ENCODE results near the gene NFYC. TPM values are rescaled to one million over a fixed set of nuclear protein-coding genes. Genes with fewer than 3 reads are reported as not detected.
A peak's percentile ranks its signal among the peaks of the same experiment; 100 is the strongest.

The NFYC gene
- total RNA-seq, 4 donors from 2014 or later = 30.0 to 54.2 (median 46.6) TPM

DNA sequence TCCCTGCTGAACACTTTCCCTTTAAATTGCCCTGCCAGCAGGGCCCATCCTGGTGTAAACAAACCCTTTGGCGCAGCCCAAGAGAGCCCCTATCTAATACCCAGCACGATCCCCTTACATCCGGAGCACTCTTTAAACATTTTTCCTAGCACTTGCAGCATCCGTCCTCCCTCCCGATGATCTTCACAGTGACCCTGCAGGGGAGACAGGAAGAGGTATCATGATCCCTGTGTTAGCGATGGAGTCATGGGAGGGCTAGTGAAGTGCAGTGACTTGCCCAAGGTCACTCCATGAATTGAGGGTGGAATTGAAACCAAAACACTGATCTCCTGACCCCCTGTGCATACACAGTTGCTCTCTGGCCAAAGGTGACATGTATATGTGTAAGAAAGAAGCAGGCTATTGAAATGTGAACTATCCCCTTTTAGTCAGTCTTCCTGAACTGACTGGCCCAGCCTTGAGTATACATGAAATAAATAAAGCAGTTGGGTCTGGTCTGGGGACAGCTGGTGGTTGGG lies 82.3 kb downstream of the NFYC start:
- 45% methylated on average over 6 of the region's 6 CpGs for WGBS
- intact Hi-C loops (cut with DNase I) = loop anchor here (2.0 to 10.0 kb wide), 2 partner anchors 77 to 159 kb away; no protein-coding TSS in a partner anchor
- H3K4me3 ChIP-seq = no peak overlapping the region

DNA sequence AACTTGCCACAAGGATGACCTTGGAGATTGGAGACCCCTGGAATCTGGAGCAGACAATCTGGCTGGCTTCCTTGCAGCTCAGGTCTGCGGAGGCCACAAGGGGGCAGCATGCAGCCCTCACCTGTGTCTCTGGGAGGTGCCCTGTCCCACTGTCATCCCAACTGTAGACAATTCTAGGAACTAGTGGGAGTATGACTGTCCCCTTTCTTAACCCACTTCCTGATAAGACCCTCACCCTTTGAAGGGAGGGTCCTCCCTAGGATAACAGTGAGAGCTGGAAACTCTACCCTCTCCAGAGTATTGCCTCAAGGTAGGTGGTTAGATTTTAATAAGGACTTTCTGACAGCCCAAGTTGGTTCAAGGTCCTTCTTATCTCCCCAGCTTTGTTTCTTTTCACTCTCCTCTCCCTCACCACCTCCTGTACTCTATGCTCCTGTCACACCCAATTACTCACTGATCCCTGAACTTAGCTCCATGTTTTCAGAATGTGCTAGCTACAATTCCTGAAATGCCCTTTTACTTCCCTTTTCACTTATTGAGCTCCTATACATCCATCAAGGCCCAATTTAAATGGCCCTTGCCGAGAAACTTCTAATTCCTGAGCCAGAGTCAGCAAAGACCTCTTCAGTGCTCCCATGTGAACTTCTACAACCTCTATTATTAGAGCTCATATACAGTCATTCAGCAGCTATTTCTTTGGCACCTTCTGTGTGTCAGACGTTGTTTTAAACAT lies 82.9 kb downstream of the NFYC start:
- H3K9me3 ChIP-seq = no peaks in the 10 kb centered on the region
- peak overlapping the region in 2 of 4 donors; percentile 10 to 46 for H3K27ac ChIP-seq (replicated peaks in 1 of 4)
- 32% methylated on average over 3 of the region's 3 CpGs for WGBS
- DNase-seq (ENCODE audit: extremely low spot score) = no peak
- H3K36me3 ChIP-seq = peaks cover 18 to 47% (median 42%) of the 10 kb centered on the region in 4 donors
- no peaks in the 10 kb centered on the region for H3K27me3 ChIP-seq
- no peak for TF ChIP-seq POLR2A (IDR thresholded peaks at IDR 0.05; ENCODE audit: low read depth)
- TF ChIP-seq, protein P1, sequence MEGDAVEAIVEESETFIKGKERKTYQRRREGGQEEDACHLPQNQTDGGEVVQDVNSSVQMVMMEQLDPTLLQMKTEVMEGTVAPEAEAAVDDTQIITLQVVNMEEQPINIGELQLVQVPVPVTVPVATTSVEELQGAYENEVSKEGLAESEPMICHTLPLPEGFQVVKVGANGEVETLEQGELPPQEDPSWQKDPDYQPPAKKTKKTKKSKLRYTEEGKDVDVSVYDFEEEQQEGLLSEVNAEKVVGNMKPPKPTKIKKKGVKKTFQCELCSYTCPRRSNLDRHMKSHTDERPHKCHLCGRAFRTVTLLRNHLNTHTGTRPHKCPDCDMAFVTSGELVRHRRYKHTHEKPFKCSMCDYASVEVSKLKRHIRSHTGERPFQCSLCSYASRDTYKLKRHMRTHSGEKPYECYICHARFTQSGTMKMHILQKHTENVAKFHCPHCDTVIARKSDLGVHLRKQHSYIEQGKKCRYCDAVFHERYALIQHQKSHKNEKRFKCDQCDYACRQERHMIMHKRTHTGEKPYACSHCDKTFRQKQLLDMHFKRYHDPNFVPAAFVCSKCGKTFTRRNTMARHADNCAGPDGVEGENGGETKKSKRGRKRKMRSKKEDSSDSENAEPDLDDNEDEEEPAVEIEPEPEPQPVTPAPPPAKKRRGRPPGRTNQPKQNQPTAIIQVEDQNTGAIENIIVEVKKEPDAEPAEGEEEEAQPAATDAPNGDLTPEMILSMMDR (IDR thresholded peaks at IDR 0.05) = peak; percentile 78 to 87 (median 82)
- intact Hi-C loops (cut with DNase I) = loop anchor here (2.0 to 10.0 kb wide), 2 partner anchors 76 to 160 kb away; no protein-coding TSS in a partner anchor
- no peak overlapping the region for H3K4me3 ChIP-seq
- H3K4me1 ChIP-seq = peaks cover under 1 to 26% (median 24%) of the 10 kb centered on the region in 4 donors

More for the DNA sequence above, 82.3 kb downstream of the NFYC start:
- Histone ChIP-seq H3K27me3 (no peaks in the 10 kb centered on the region), H3K9me3 (no peaks in the 10 kb centered on the region), H3K27ac (replicated peaks in 1 of 4) (peak overlapping the region in 3 of 4 donors; percentile 22 to 46 (median 35)), H3K4me1 (peaks cover 6 to 31% (median 29%) of the 10 kb centered on the region in 4 donors), H3K36me3 (peaks cover 19 to 54% (median 48%) of the 10 kb centered on the region in 4 donors)
- TF ChIP-seq POLR2A (IDR thresholded peaks at IDR 0.05; ENCODE audit: low read depth) = no peak
- TF ChIP-seq POLR2AphosphoS5 (IDR thresholded peaks at IDR 0.05) = no peak
- TF ChIP-seq, protein P1 (IDR thresholded peaks at IDR 0.05) = no peak
- TF ChIP-seq EP300 (IDR thresholded peaks at IDR 0.05) = no peak
- no peak for DNase-seq (ENCODE audit: extremely low spot score)

DNA sequence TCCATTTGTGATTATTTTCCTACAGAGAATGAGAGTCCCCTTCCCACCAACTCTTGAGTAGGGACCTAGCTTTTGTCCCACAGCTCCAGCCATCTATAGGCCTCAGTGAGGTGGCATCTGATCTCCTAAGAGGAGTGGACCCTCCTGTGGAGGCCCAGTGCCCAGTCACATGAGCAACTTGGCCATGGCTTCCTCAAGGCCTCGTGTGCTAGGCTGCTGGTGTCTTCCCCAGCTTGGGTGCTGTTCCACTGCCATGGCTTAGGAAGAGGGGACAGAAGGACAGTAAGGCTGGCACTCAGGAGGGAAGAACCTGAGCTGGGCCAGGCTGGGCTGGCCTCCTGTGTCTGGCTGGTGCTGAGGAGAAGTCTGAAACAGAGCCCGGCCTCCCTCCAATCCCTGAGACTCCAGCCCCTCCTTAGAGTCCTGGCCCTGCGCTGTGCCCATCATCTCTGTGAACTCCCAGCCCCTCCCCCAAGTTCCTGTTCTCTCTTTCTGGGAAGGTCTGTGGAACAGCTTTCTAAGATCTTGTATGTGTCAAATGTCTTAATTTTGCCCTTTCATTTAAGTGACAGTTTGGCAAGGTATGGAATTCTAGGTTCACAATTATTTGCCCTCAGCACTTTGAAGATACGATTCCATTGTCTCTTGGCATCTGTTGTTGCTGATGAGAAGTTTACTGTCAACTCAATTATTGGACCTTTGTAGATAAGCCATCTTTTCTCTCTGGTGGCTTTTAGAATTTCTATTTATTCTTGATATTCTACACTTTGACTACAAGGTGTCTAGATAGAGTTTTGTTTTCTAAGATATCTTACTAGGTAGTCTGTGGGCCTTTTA lies 85.0 kb downstream of the NFYC start:
- Histone ChIP-seq H3K4me1 (peaks cover 0 to 20% (median 16%) of the 10 kb centered on the region in 4 donors), H3K27me3 (no peaks in the 10 kb centered on the region), H3K27ac (replicated peaks in 1 of 4) (no peak overlapping the region), H3K9me3 (no peaks in the 10 kb centered on the region), H3K4me3 (no peak overlapping the region), H3K36me3 (peaks cover 5 to 27% (median 22%) of the 10 kb centered on the region in 4 donors)
- DNase-seq (ENCODE audit: extremely low spot score) = no peak
- intact Hi-C loops (cut with DNase I) = loop anchor here (10.0 kb wide), 1 partner anchor 162 kb away; no protein-coding TSS in a partner anchor
- no peak for TF ChIP-seq EP300 (IDR thresholded peaks at IDR 0.05)
- WGBS = 99% methylated on average over 3 of the region's 4 CpGs

DNA sequence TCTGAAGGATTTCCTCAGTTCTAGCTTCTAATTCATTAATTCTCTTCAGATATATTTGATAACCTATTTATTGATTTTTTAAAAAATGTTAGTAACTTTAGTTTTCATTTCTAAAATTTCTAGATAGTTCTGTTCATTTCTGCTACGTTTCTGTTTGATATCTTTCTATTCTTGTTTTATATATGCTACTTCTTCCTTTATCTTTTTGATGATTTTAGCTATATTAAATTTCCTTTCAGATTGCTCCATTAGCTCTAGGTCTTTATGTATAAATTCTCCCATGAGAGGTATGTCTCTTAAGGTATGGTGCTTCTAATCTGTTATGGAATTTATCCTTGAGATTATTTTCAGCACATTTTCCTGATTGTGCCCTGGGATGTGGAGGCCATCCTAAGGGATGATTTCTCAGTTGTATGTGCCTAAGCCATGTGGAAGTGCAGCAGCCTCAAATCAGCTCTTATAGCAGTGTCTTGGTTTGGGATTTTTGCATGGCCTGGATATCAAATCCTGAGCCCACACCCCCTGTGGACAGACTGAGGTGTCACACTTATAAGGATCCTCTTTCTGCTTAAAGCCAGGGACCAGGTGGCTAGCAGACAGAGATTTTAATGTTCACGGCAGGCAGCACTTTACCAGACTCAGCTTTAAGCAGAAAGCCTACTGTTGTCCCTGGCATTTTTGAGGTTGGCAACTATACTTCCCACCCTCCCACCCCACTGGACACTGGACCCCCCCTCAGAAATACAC lies 85.9 kb downstream of the NFYC start:
- intact Hi-C loops (cut with DNase I) = loop anchor here (10.0 kb wide), 1 partner anchor 163 kb away; no protein-coding TSS in a partner anchor
- Histone ChIP-seq H3K27me3 (no peaks in the 10 kb centered on the region), H3K4me1 (peaks cover 5 to 24% (median 20%) of the 10 kb centered on the region in 4 donors), H3K9me3 (no peaks in the 10 kb centered on the region), H3K4me3 (no peak overlapping the region), H3K36me3 (peaks cover 0 to 20% (median 12%) of the 10 kb centered on the region in 4 donors), H3K27ac (replicated peaks in 1 of 4) (no peak overlapping the region)
- no peak for DNase-seq (ENCODE audit: extremely low spot score)
- TF ChIP-seq EP300 (IDR thresholded peaks at IDR 0.05) (no peak), POLR2AphosphoS5 (IDR thresholded peaks at IDR 0.05) (no peak), POLR2A (IDR thresholded peaks at IDR 0.05; ENCODE audit: low read depth) (no peak)
- TF ChIP-seq, protein P1 (IDR thresholded peaks at IDR 0.05) = no peak
- 88% methylated on average over 2 of the region's 2 CpGs for WGBS
